SH-SY5Y (cell line): ENCODE results near the gene KRT14.

Experiments
- GATA2 ChIP-seq: IDR thresholded peaks from 2 replicates; pipeline ENCODE4 v1.6.1; 2011; ENCODE audit warnings: mild to moderate bottlenecking, low read depth, low read length
- GATA3 ChIP-seq: IDR thresholded peaks from 2 replicates; pipeline ENCODE4 v1.6.1; 2011; ENCODE audit warnings: low read depth, mild to moderate bottlenecking, low read length, moderate library complexity

GRCh38 chr17:41545829-41546410 lies 40.8 kb downstream of the KRT14 start:
- TF ChIP-seq GATA3: no peak
- TF ChIP-seq GATA2: no peak
